HG02885 (cell line): ENCODE results near the gene FERMT2.

Experiments used
- ATAC-seq: cut with Tn5 transposase; IDR thresholded peaks from one replicate; pipeline ENCODE4 v1.9.1; 2021; ENCODE audit warnings: mild to moderate bottlenecking; ENCODE audit not compliant: unreplicated experiment, poor library complexity

FERMT2 gene

GRCh38 chr14:52835122-52835903 is 115.5 kb downstream of the FERMT2 start:
- ATAC-seq, result no peak

- no peak for ATAC-seq
Observed at GRCh38 chr14:52834440-52834842, 116.4 kb downstream of the FERMT2 start.

DNA sequence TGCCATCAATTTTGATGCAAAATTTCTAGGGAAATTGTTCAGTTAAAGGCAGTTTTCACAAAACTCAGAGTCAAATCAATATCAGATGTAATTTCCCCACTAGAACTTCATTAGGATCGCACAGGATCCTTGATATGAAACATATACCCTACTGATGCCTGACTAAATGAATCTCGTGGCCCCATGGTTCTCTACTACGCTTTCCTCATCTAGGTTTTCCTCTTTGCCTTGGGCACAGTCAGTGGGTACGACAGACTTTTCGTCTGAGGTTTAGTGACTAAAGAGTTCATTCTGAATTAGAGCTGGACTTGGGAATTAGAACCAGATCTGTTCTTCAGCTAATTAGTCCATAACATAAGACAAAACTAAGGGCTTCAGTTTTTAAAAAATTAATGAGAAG is 117.0 kb downstream of the FERMT2 start:
- no peak for ATAC-seq

GRCh38 chr14:52829527-52830185 is 121.2 kb downstream of the FERMT2 start:
- ATAC-seq, result no peak

DNA sequence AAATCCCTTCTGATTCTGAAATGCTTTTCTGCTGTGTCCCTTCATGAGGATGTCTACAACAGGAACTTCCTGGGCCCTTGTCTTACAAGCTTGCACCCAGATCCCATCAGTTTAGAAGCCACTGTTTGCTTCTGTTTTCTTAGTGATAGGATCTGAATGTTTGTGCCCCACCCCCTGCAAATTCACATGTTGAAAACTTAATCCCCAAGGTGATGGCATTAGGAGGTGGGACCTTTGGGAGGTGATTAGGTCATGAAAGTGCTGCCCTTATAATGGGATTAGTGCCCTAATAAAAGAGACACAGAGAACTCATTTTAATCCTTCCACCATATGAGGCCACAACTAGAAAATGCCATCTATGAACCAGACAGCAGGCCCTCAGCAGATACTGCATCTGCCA is 123.4 kb downstream of the FERMT2 start:
- ATAC-seq, result no peak

GRCh38 chr14:52825085-52825484 is 125.8 kb downstream of the FERMT2 start:
- no peak for ATAC-seq

- ATAC-seq, result no peak
Observed at GRCh38 chr14:52824462-52824861, 126.4 kb downstream of the FERMT2 start.

DNA sequence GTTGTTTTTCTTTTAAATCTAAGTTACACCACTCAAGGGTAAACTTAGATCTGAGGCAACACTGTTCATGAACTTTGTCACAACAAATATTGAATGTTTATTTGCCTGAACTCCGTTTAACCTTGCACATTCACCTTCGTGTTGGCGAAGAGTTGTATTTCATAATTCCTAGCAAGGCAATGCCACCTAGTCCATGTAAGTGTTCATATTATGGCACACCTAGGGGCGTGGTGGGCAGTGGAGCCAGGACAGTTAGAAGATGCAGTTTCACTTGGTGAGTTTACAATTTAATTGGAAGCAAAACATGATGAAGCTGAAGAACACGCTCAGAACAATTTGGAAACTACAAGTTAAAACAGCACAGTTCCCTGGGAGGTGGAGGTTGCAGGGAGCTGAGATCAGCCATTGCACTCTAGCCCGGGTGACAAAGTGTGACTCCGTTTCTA is 129.0 kb downstream of the FERMT2 start:
- no peak for ATAC-seq

GRCh38 chr14:52808101-52808500 is 142.7 kb downstream of the FERMT2 start:
- ATAC-seq, result no peak
